ENCODE data around the gene SLC9A5. TPM values are rescaled to one million over a fixed set of nuclear protein-coding genes. Genes with fewer than 3 reads are reported as not detected.

The SLC9A5 gene
- total RNA-seq, 1 experiment from 2014 or later, result 2.4 TPM

- H3K9me3 ChIP-seq, result no peaks in the 10 kb centered on the region
- DNase-seq, result peak; percentile 73 to 90
- H3K27me3 Mint-ChIP-seq (ENCODE audit: insufficient read depth, unreplicated experiment), result no peaks in the 10 kb centered on the region
- CTCF ChIA-PET, result interaction anchor here (0.6 to 3.7 kb wide), 5 partner anchors 8 to 213 kb away, joined by 3 to 19 read pairs (median 3); partner anchors contain the start of gene ATP6V0D1
- TF ChIP-seq CTCF (IDR thresholded peaks at IDR 0.05; ENCODE audit: insufficient read depth in 1 of 2, low read depth in 1 of 2, low read length in 1 of 2, severe bottlenecking in 1 of 2, unreplicated experiment in 1 of 2), result no peak
- no peak overlapping the region for H3K4me3 Mint-ChIP-seq (ENCODE audit: unreplicated experiment)
- no TSS peak for BruUV-seq (replicated peaks)
- H3K36me3 ChIP-seq (ENCODE audit: control insufficient read depth, insufficient read depth, low read length), result no peaks in the 10 kb centered on the region
- no peaks in the 10 kb centered on the region for H3K36me3 Mint-ChIP-seq (ENCODE audit: insufficient read depth, unreplicated experiment)
- H3K9me3 Mint-ChIP-seq (ENCODE audit: unreplicated experiment), result no peaks in the 10 kb centered on the region
- peaks cover 15% of the 10 kb centered on the region for H3K4me1 ChIP-seq
- peaks cover 9% of the 10 kb centered on the region for H3K4me1 Mint-ChIP-seq (ENCODE audit: low read depth, unreplicated experiment)
- no peak overlapping the region for H3K27ac Mint-ChIP-seq (ENCODE audit: unreplicated experiment)
- no peak overlapping the region for H3K4me3 ChIP-seq (ENCODE audit: low read depth, low read length)
- intact Hi-C loops (cut with micrococcal nuclease; ENCODE audit: unreplicated experiment), result no loop called here
- no peaks in the 10 kb centered on the region for H3K27me3 ChIP-seq (replicated peaks; ENCODE audit: control insufficient read depth, insufficient read depth, low read length)
- POLR2A ChIA-PET, result interaction anchor here (0.6 to 1.3 kb wide), 6 partner anchors 22 to 203 kb away, joined by 3 to 10 read pairs (median 6); no protein-coding TSS in a partner anchor
Observed at GRCh38 chr16:67268136-67268579, 19.4 kb downstream of the SLC9A5 start.

- no TSS peak for BruUV-seq (replicated peaks)
- Histone ChIP-seq H3K27me3 (replicated peaks; ENCODE audit: control insufficient read depth, insufficient read depth, low read length) (no peaks in the 10 kb centered on the region), H3K9me3 (no peaks in the 10 kb centered on the region), H3K36me3 (ENCODE audit: control insufficient read depth, insufficient read depth, low read length) (no peaks in the 10 kb centered on the region), H3K4me3 (ENCODE audit: low read depth, low read length) (no peak overlapping the region), H3K4me1 (peaks cover 15% of the 10 kb centered on the region)
- H3K36me3 Mint-ChIP-seq (ENCODE audit: insufficient read depth, unreplicated experiment), result no peaks in the 10 kb centered on the region
- peaks cover 9% of the 10 kb centered on the region for H3K4me1 Mint-ChIP-seq (ENCODE audit: low read depth, unreplicated experiment)
- intact Hi-C loops (cut with micrococcal nuclease; ENCODE audit: unreplicated experiment), result no loop called here
- ChIA-PET POLR2A (no interaction called here), CTCF (interaction anchor here (0.5 to 3.7 kb wide), 4 partner anchors 9 to 43 kb away, joined by 3 to 19 read pairs (median 4); partner anchors contain the start of genes FHOD1 and TMEM208)
- no peak for TF ChIP-seq CTCF (IDR thresholded peaks at IDR 0.05; ENCODE audit: insufficient read depth in 1 of 2, low read depth in 1 of 2, low read length in 1 of 2, severe bottlenecking in 1 of 2, unreplicated experiment in 1 of 2)
- no peak for DNase-seq
- H3K9me3 Mint-ChIP-seq (ENCODE audit: unreplicated experiment), result no peaks in the 10 kb centered on the region
- no peak overlapping the region for H3K4me3 Mint-ChIP-seq (ENCODE audit: unreplicated experiment)
- no peaks in the 10 kb centered on the region for H3K27me3 Mint-ChIP-seq (ENCODE audit: insufficient read depth, unreplicated experiment)
- no peak overlapping the region for H3K27ac Mint-ChIP-seq (ENCODE audit: unreplicated experiment)
Observed at GRCh38 chr16:67269766-67270165, 21.0 kb downstream of the SLC9A5 start.

- H3K36me3 Mint-ChIP-seq (ENCODE audit: insufficient read depth, unreplicated experiment), result no peaks in the 10 kb centered on the region
- POLR2A ChIA-PET, result interaction anchor here (0.5 kb wide), 1 partner anchor 24 kb away, joined by 6 read pairs; no protein-coding TSS in a partner anchor
- intact Hi-C loops (cut with micrococcal nuclease; ENCODE audit: unreplicated experiment), result no loop called here
- H3K4me3 Mint-ChIP-seq (ENCODE audit: unreplicated experiment), result no peak overlapping the region
- Histone ChIP-seq H3K27me3 (replicated peaks; ENCODE audit: control insufficient read depth, insufficient read depth, low read length) (no peaks in the 10 kb centered on the region), H3K9me3 (no peaks in the 10 kb centered on the region), H3K4me1 (peaks cover 15% of the 10 kb centered on the region), H3K4me3 (ENCODE audit: low read depth, low read length) (no peak overlapping the region), H3K36me3 (ENCODE audit: control insufficient read depth, insufficient read depth, low read length) (no peaks in the 10 kb centered on the region)
- no peak for TF ChIP-seq CTCF (IDR thresholded peaks at IDR 0.05; ENCODE audit: insufficient read depth in 1 of 2, low read depth in 1 of 2, low read length in 1 of 2, severe bottlenecking in 1 of 2, unreplicated experiment in 1 of 2)
- DNase-seq, result no peak
- H3K4me1 Mint-ChIP-seq (ENCODE audit: low read depth, unreplicated experiment), result peaks cover 9% of the 10 kb centered on the region
- H3K9me3 Mint-ChIP-seq (ENCODE audit: unreplicated experiment), result no peaks in the 10 kb centered on the region
- BruUV-seq (replicated peaks), result no TSS peak
- CTCF ChIA-PET, result interaction anchor here (0.7 to 3.7 kb wide), 2 partner anchors 11 to 68 kb away, joined by 6 to 19 read pairs; no protein-coding TSS in a partner anchor
- no peaks in the 10 kb centered on the region for H3K27me3 Mint-ChIP-seq (ENCODE audit: insufficient read depth, unreplicated experiment)
- H3K27ac Mint-ChIP-seq (ENCODE audit: unreplicated experiment), result no peak overlapping the region
Observed at GRCh38 chr16:67270931-67271338, 22.2 kb downstream of the SLC9A5 start.
